CD4-positive, CD25-positive, alpha-beta regulatory T cell (primary cell): ENCODE results near the gene KHK. TPM values are rescaled to one million over a fixed set of nuclear protein-coding genes. Genes with fewer than 3 reads are reported as not detected.

Experiments used
- ATAC-seq, 2 donors: fragments of 150-1000 bp; cut with Tn5 transposase; one replicate each; pipeline ENCODE4 v1.10.0; 2021; ENCODE audit warnings: low read depth in 2 of 2, moderate number of reproducible peaks in 2 of 2, moderate library complexity in 1 of 2
- DNase-seq, 3 donors: peaks; one replicate each; pipeline versions ENCODE4 v3.0.0 to v3.0.0-alpha.2; 2012 to 2022; ENCODE audit warnings: mixed read lengths in 1 of 3
- H3K27ac ChIP-seq: one replicate; pipeline ENCODE4 v1.7.0; 2013; ENCODE audit warnings: mild to moderate bottlenecking, low read length; ENCODE audit not compliant: insufficient read depth, poor library complexity, severe bottlenecking
- H3K27me3 ChIP-seq: one replicate; pipeline ENCODE4 v1.7.0; 2013; ENCODE audit warnings: low read length; ENCODE audit not compliant: control insufficient read depth, insufficient read depth
- H3K36me3 ChIP-seq: one replicate; pipeline ENCODE4 v1.7.0; 2013; ENCODE audit warnings: mild to moderate bottlenecking, low read length, moderate library complexity; ENCODE audit not compliant: control insufficient read depth, insufficient read depth
- H3K4me1 ChIP-seq: 2 replicates; pipeline ENCODE4 v1.7.0; 2013; ENCODE audit warnings: mild to moderate bottlenecking, low read length; ENCODE audit not compliant: insufficient read depth, control insufficient read depth, poor library complexity, severe bottlenecking
- H3K4me3 ChIP-seq: one replicate; pipeline ENCODE4 v1.7.0; 2013; ENCODE audit warnings: low read depth, mild to moderate bottlenecking, low read length, moderate library complexity
- H3K9me3 ChIP-seq, 2 experiments: 1 replicate in 1 of 2; 2 replicates in 1 of 2; pipeline ENCODE4 v1.7.0; 2013; ENCODE audit warnings: low read length in 2 of 2, mild to moderate bottlenecking in 1 of 2, moderate library complexity in 1 of 2; ENCODE audit not compliant: control insufficient read depth in 2 of 2
- H3K27ac Mint-ChIP-seq, 3 donors: one replicate each; pipeline ENCODE4 v1.8.0; 2020 to 2022; ENCODE audit warnings: mild to moderate bottlenecking in 3 of 3, mixed read lengths in 3 of 3, moderate library complexity in 2 of 3
- H3K27me3 Mint-ChIP-seq: one replicate; pipeline ENCODE4 v1.8.0; 2022; ENCODE audit warnings: mild to moderate bottlenecking, mixed read lengths
- H3K36me3 Mint-ChIP-seq: one replicate; pipeline ENCODE4 v1.8.0; 2020; ENCODE audit warnings: mixed read lengths
- H3K4me1 Mint-ChIP-seq, 4 donors: one replicate each; pipeline ENCODE4 v1.8.0; 2020 to 2022; ENCODE audit warnings: mixed read lengths in 4 of 4, mild to moderate bottlenecking in 1 of 4
- H3K4me3 Mint-ChIP-seq, 4 donors: one replicate each; pipeline ENCODE4 v1.8.0; 2020 to 2022; ENCODE audit warnings: mild to moderate bottlenecking in 4 of 4, mixed read lengths in 4 of 4, moderate library complexity in 3 of 4
- H3K9me3 Mint-ChIP-seq, 7 donors: one replicate each; pipeline ENCODE4 v1.8.0; 2020 to 2022; ENCODE audit warnings: mixed read lengths in 7 of 7, mild to moderate bottlenecking in 3 of 7, moderate library complexity in 2 of 7
- polyA plus RNA-seq, 4 donors: library from polyadenylated mRNA; unstranded; fragments of 300-500 nt; fragmentation: Illumina TruSeq; gene quantifications; one replicate each; pipeline ENCODE4 v1.2.3, GENCODE V29; 2021
- total RNA-seq: library from RNA; stranded (reverse); gene quantifications from one replicate; pipeline ENCODE4 v1.2.3, GENCODE V29; 2022

Gene KHK
- total and polyA plus RNA-seq, 5 donors from 2014 or later: 3.4 to 6.6 (median 5.9) TPM

GRCh38 chr2:27053321-27053720 lies 33.3 kb upstream of the KHK start:
- peaks cover 23% of the 10 kb centered on the region for H3K36me3 ChIP-seq
- H3K4me1 Mint-ChIP-seq: peaks cover 11 to 25% (median 18%) of the 10 kb centered on the region in 4 donors
- ATAC-seq (no peak), DNase-seq (no peak)
- H3K9me3 Mint-ChIP-seq: peaks cover 0 to 9% (median 3%) of the 10 kb centered on the region in 7 donors
- H3K27ac ChIP-seq: no peak overlapping the region
- H3K36me3 Mint-ChIP-seq: peaks cover 11% of the 10 kb centered on the region
- H3K9me3 ChIP-seq: no peaks in the 10 kb centered on the region
- H3K27me3 ChIP-seq: no peaks in the 10 kb centered on the region
- H3K4me3 Mint-ChIP-seq: peak overlapping the region; percentile 52 to 99 (median 91)
- peaks cover 19% of the 10 kb centered on the region for H3K27me3 Mint-ChIP-seq
- peaks cover 14% of the 10 kb centered on the region for H3K4me1 ChIP-seq
- peak overlapping the region in 1 of 3 donors; percentile 77 for H3K27ac Mint-ChIP-seq
- no peak overlapping the region for H3K4me3 ChIP-seq

- DNase-seq: no peak
- Mint-ChIP-seq H3K27ac (no peak overlapping the region), H3K36me3 (peaks cover 11% of the 10 kb centered on the region), H3K4me1 (peaks cover 11 to 25% (median 18%) of the 10 kb centered on the region in 4 donors), H3K4me3 (peak overlapping the region in 2 of 4 donors; percentile 15 to 99), H3K9me3 (peaks cover 0 to 9% (median 3%) of the 10 kb centered on the region in 7 donors), H3K27me3 (peaks cover 16% of the 10 kb centered on the region)
- Histone ChIP-seq H3K36me3 (peaks cover 23% of the 10 kb centered on the region), H3K4me3 (no peak overlapping the region), H3K9me3 (no peaks in the 10 kb centered on the region), H3K4me1 (peaks cover 14% of the 10 kb centered on the region), H3K27ac (no peak overlapping the region), H3K27me3 (no peaks in the 10 kb centered on the region)
- no peak for ATAC-seq
Observed at GRCh38 chr2:27053776-27054175, 32.8 kb upstream of the KHK start.

- peaks cover 16% of the 10 kb centered on the region for H3K27me3 Mint-ChIP-seq
- H3K9me3 Mint-ChIP-seq: peaks cover 0 to 9% (median 3%) of the 10 kb centered on the region in 7 donors
- Histone ChIP-seq H3K4me3 (no peak overlapping the region), H3K4me1 (peaks cover 9% of the 10 kb centered on the region), H3K27ac (no peak overlapping the region), H3K9me3 (no peaks in the 10 kb centered on the region), H3K36me3 (peaks cover 23% of the 10 kb centered on the region), H3K27me3 (no peaks in the 10 kb centered on the region)
- ATAC-seq (no peak), DNase-seq (no peak)
- peaks cover 11 to 19% (median 15%) of the 10 kb centered on the region in 4 donors for H3K4me1 Mint-ChIP-seq
- no peak overlapping the region for H3K4me3 Mint-ChIP-seq
- H3K27ac Mint-ChIP-seq: no peak overlapping the region
- H3K36me3 Mint-ChIP-seq: peaks cover 11% of the 10 kb centered on the region
Observed at GRCh38 chr2:27054721-27055120, 31.9 kb upstream of the KHK start.

- no peak overlapping the region for H3K4me3 Mint-ChIP-seq
- Histone ChIP-seq H3K9me3 (no peaks in the 10 kb centered on the region), H3K36me3 (peaks cover 28% of the 10 kb centered on the region), H3K27ac (no peak overlapping the region), H3K27me3 (no peaks in the 10 kb centered on the region), H3K4me3 (no peak overlapping the region), H3K4me1 (peaks cover 3% of the 10 kb centered on the region)
- H3K9me3 Mint-ChIP-seq: no peaks in the 10 kb centered on the region
- DNase-seq (no peak), ATAC-seq (no peak)
- no peak overlapping the region for H3K27ac Mint-ChIP-seq
- no peaks in the 10 kb centered on the region for H3K27me3 Mint-ChIP-seq
- peaks cover 6% of the 10 kb centered on the region for H3K36me3 Mint-ChIP-seq
- peaks cover 0 to 7% (median 4%) of the 10 kb centered on the region in 4 donors for H3K4me1 Mint-ChIP-seq
Observed at GRCh38 chr2:27057184-27057583, 29.4 kb upstream of the KHK start.

- H3K9me3 Mint-ChIP-seq: no peaks in the 10 kb centered on the region
- H3K36me3 Mint-ChIP-seq: peaks cover 13% of the 10 kb centered on the region
- no peaks in the 10 kb centered on the region for H3K27me3 ChIP-seq
- H3K4me3 Mint-ChIP-seq: no peak overlapping the region
- H3K27me3 Mint-ChIP-seq: no peaks in the 10 kb centered on the region
- DNase-seq (no peak), ATAC-seq (no peak)
- peaks cover 34% of the 10 kb centered on the region for H3K36me3 ChIP-seq
- no peak overlapping the region for H3K4me3 ChIP-seq
- H3K4me1 ChIP-seq: no peaks in the 10 kb centered on the region
- no peaks in the 10 kb centered on the region for H3K9me3 ChIP-seq
- peaks cover 0 to 11% (median 8%) of the 10 kb centered on the region in 4 donors for H3K4me1 Mint-ChIP-seq
- H3K27ac Mint-ChIP-seq: peak overlapping the region in 1 of 3 donors; percentile 32
- no peak overlapping the region for H3K27ac ChIP-seq
Observed at GRCh38 chr2:27058210-27058609, 28.4 kb upstream of the KHK start.

- Mint-ChIP-seq H3K36me3 (peaks cover 13% of the 10 kb centered on the region), H3K9me3 (no peaks in the 10 kb centered on the region), H3K27ac (no peak overlapping the region)
Observed at GRCh38 chr2:27059141-27059820, 27.3 kb upstream of the KHK start.

GRCh38 chr2:27060323-27060722 lies 26.2 kb upstream of the KHK start:
- Mint-ChIP-seq H3K27ac (no peak overlapping the region), H3K36me3 (peaks cover 12% of the 10 kb centered on the region), H3K9me3 (no peaks in the 10 kb centered on the region), H3K4me3 (no peak overlapping the region), H3K27me3 (no peaks in the 10 kb centered on the region), H3K4me1 (peaks cover 0 to 15% (median 10%) of the 10 kb centered on the region in 4 donors)
- Histone ChIP-seq H3K36me3 (peaks cover 32% of the 10 kb centered on the region), H3K9me3 (no peaks in the 10 kb centered on the region), H3K4me3 (no peak overlapping the region), H3K27me3 (no peaks in the 10 kb centered on the region), H3K4me1 (no peaks in the 10 kb centered on the region), H3K27ac (no peak overlapping the region)
- no peak for ATAC-seq
- no peak for DNase-seq

More at GRCh38 chr2:27059141-27059820, 27.3 kb upstream of the KHK start:
- Mint-ChIP-seq H3K27me3 (no peaks in the 10 kb centered on the region), H3K4me1 (peaks cover 0 to 11% (median 10%) of the 10 kb centered on the region in 4 donors), H3K4me3 (no peak overlapping the region)
- H3K36me3 ChIP-seq: peaks cover 32% of the 10 kb centered on the region
- DNase-seq: no peak
- no peaks in the 10 kb centered on the region for H3K4me1 ChIP-seq
- H3K9me3 ChIP-seq: no peaks in the 10 kb centered on the region
- no peak for ATAC-seq
- H3K27me3 ChIP-seq: no peaks in the 10 kb centered on the region
- H3K27ac ChIP-seq: no peak overlapping the region
- H3K4me3 ChIP-seq: no peak overlapping the region

- ATAC-seq: no peak
- peaks cover 15% of the 10 kb centered on the region for H3K4me1 ChIP-seq
- Mint-ChIP-seq H3K27ac (no peak overlapping the region), H3K4me3 (peak overlapping the region in 1 of 4 donors; percentile 12), H3K36me3 (peaks cover 36% of the 10 kb centered on the region), H3K4me1 (peaks cover 0 to 59% (median 37%) of the 10 kb centered on the region in 4 donors), H3K27me3 (no peaks in the 10 kb centered on the region), H3K9me3 (no peaks in the 10 kb centered on the region)
- no peak overlapping the region for H3K4me3 ChIP-seq
- H3K27me3 ChIP-seq: no peaks in the 10 kb centered on the region
- no peaks in the 10 kb centered on the region for H3K9me3 ChIP-seq
- no peak overlapping the region for H3K27ac ChIP-seq
- DNase-seq: no peak
- peaks cover 39% of the 10 kb centered on the region for H3K36me3 ChIP-seq
Observed at GRCh38 chr2:27065128-27065527, 21.4 kb upstream of the KHK start.
